ENCODE data around the gene CCT3. TPM values are rescaled to one million over a fixed set of nuclear protein-coding genes. Genes with fewer than 3 reads are reported as not detected.

The CCT3 gene
- total and polyA plus RNA-seq, 7 experiments from 2014 or later: 78.0 to 282 (median 120) TPM

DNA sequence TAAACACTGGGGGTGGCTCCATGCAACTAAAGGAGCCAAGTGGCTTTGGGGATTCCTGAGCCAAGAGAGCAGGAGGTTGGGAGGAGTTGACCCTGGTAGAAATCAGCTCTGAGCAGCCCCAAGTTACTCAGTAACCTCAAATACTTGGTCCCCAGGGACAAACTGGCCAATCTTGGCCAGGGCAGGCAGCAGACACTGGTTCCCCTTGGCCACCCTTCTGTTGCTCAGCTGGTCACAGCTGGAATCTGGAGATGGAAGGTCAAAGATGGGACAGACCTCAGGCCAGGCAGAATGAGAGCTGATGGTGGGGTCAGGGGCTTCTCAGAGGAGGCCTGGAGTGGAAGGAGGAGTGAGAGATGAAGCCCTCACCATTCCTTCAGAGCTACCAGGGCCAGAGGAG is 27.7 kb upstream of the CCT3 start:
- ChIA-PET POLR2A (no interaction called here), CTCF (no interaction called here)
- no peaks in the 10 kb centered on the region for H3K36me3 ChIP-seq (ENCODE audit: control insufficient read depth in 2 of 3, insufficient read depth in 3 of 3, low read length in 3 of 3)
- Mint-ChIP-seq H3K36me3 (peaks cover 0 to 3% (median 0%) of the 10 kb centered on the region in 5 donors), H3K27me3 (peaks cover 19 to 66% (median 35%) of the 10 kb centered on the region in 5 donors), H3K4me3 (no peak overlapping the region), H3K4me1 (peaks cover 0 to 5% (median 3%) of the 10 kb centered on the region in 7 donors), H3K9me3 (no peaks in the 10 kb centered on the region), H3K27ac (no peak overlapping the region)
- H3K27me3 ChIP-seq (ENCODE audit: control insufficient read depth in 2 of 2, insufficient read depth in 2 of 2, low read length in 2 of 2): peaks cover 3 to 7% of the 10 kb centered on the region in 2 donors
- no peaks in the 10 kb centered on the region for H3K9me3 ChIP-seq (ENCODE audit: control insufficient read depth in 2 of 3, low read length in 3 of 3)
- intact Hi-C loops (cut with micrococcal nuclease): no loop called here
- no peak overlapping the region for H3K4me3 ChIP-seq (ENCODE audit: low read length)
- ATAC-seq: no peak
- H3K4me1 ChIP-seq (ENCODE audit: control insufficient read depth in 2 of 2, insufficient read depth in 2 of 2, low read length in 2 of 2): no peaks in the 10 kb centered on the region
- H3K27ac ChIP-seq (ENCODE audit: low read depth, low read length): no peak overlapping the region
- DNase-seq: no peak

DNA sequence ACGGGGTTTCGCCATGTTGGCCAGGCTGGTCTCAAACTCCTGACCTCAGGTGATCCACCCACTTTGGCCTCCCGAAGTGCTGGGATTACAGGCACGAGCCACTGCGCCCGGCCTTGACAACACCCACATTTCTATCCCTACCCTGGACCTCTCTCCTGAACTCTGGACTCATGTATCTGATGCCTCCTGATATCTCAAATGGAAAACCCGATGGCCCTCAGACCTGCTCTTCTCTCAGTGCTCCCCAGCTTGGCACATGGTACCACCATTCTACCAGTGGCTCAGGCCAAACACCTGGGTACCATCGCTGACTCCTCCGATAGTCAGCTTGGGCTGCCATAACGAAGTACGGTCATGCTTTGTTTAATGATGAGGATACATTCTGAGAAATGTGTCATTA is 22.4 kb upstream of the CCT3 start:
- no peaks in the 10 kb centered on the region for H3K36me3 Mint-ChIP-seq
- Histone ChIP-seq H3K36me3 (ENCODE audit: control insufficient read depth in 2 of 3, insufficient read depth in 3 of 3, low read length in 3 of 3) (no peaks in the 10 kb centered on the region), H3K4me3 (ENCODE audit: low read length) (no peak overlapping the region), H3K27me3 (ENCODE audit: control insufficient read depth in 2 of 2, insufficient read depth in 2 of 2, low read length in 2 of 2) (no peaks in the 10 kb centered on the region), H3K4me1 (ENCODE audit: control insufficient read depth in 2 of 2, insufficient read depth in 2 of 2, low read length in 2 of 2) (no peaks in the 10 kb centered on the region), H3K9me3 (ENCODE audit: control insufficient read depth in 2 of 3, low read length in 3 of 3) (no peaks in the 10 kb centered on the region), H3K27ac (ENCODE audit: low read depth, low read length) (no peak overlapping the region)
- POLR2A ChIA-PET: no interaction called here
- ATAC-seq: no peak
- H3K27ac Mint-ChIP-seq: no peak overlapping the region
- H3K9me3 Mint-ChIP-seq: peaks cover 0 to 2% (median 0%) of the 10 kb centered on the region in 11 donors
- intact Hi-C loops (cut with micrococcal nuclease): no loop called here
- no peak overlapping the region for H3K4me3 Mint-ChIP-seq
- H3K4me1 Mint-ChIP-seq: peaks cover 0 to 11% (median 4%) of the 10 kb centered on the region in 7 donors
- CTCF ChIA-PET: interaction anchor here (0.7 to 1.1 kb wide), 2 partner anchors 264 to 282 kb away, joined by 3 read pairs; partner anchors contain the start of gene BCAN
- DNase-seq: no peak
- peaks cover 14 to 55% (median 29%) of the 10 kb centered on the region in 5 donors for H3K27me3 Mint-ChIP-seq

DNA sequence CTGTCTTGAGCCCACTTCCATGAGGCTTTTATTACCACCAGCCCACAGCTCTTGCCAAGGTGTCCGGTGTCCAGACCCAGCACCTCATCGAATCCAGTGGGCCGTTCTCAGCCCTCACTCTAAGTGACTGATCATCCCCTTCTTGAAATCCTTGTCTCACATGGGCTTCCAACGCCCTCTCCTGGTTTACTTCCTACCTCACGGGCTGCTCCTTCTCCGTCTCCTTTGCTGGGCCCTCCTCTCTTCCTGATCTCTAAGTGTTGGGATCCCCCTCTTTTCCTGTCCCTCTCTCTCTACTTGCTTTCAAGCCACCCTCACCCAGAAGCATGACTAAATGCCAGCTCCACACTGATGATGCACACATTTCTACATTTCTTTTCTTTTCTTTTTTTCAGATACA is 21.9 kb upstream of the CCT3 start:
- Mint-ChIP-seq H3K36me3 (no peaks in the 10 kb centered on the region), H3K9me3 (peaks cover 0 to 2% (median 0%) of the 10 kb centered on the region in 11 donors), H3K4me1 (peaks cover 0 to 11% (median 4%) of the 10 kb centered on the region in 7 donors), H3K27ac (no peak overlapping the region), H3K27me3 (peaks cover 14 to 52% (median 24%) of the 10 kb centered on the region in 5 donors), H3K4me3 (no peak overlapping the region)
- H3K36me3 ChIP-seq (ENCODE audit: control insufficient read depth in 2 of 3, insufficient read depth in 3 of 3, low read length in 3 of 3): no peaks in the 10 kb centered on the region
- intact Hi-C loops (cut with micrococcal nuclease): no loop called here
- POLR2A ChIA-PET: no interaction called here
- ATAC-seq (no peak), DNase-seq (no peak)
- H3K27me3 ChIP-seq (ENCODE audit: control insufficient read depth in 2 of 2, insufficient read depth in 2 of 2, low read length in 2 of 2): no peaks in the 10 kb centered on the region
- H3K9me3 ChIP-seq (ENCODE audit: control insufficient read depth in 2 of 3, low read length in 3 of 3): no peaks in the 10 kb centered on the region
- no peak overlapping the region for H3K4me3 ChIP-seq (ENCODE audit: low read length)
- H3K27ac ChIP-seq (ENCODE audit: low read depth, low read length): no peak overlapping the region
- CTCF ChIA-PET: interaction anchor here (0.7 to 2.1 kb wide), 3 partner anchors 26 to 282 kb away, joined by 3 to 10 read pairs (median 3); partner anchors contain the start of gene BCAN
- H3K4me1 ChIP-seq (ENCODE audit: control insufficient read depth in 2 of 2, insufficient read depth in 2 of 2, low read length in 2 of 2): no peaks in the 10 kb centered on the region

DNA sequence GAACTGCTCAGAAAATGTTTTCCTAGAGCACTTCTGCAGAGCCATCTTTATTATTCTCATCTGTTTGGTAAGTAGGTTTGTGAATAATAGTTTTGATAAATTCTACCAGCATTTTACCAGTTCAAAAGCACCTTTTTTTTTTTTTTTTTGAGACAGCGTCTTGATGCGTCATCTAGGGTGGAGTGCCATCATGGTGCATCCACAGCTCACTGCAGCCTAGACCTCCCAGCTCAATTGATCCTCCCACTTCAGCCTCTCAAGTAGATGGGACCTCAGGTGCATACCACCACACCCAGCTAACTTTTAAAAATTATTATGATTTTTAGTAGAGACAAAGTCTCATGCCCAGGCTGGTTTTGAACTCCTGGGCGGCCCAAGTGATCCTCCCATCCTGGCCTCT is 21.2 kb upstream of the CCT3 start:
- ChIA-PET POLR2A (interaction anchor here (1.2 kb wide), 1 partner anchor 98 kb away, joined by 3 read pairs; no protein-coding TSS in a partner anchor), CTCF (interaction anchor here (2.1 kb wide), 1 partner anchor 26 kb away, joined by 10 read pairs; no protein-coding TSS in a partner anchor)
- ATAC-seq (no peak), DNase-seq (no peak)
- Mint-ChIP-seq H3K4me1 (peaks cover 0 to 11% (median 4%) of the 10 kb centered on the region in 7 donors), H3K4me3 (no peak overlapping the region), H3K27me3 (peaks cover 13 to 53% (median 18%) of the 10 kb centered on the region in 5 donors), H3K27ac (no peak overlapping the region), H3K36me3 (no peaks in the 10 kb centered on the region), H3K9me3 (peaks cover 0 to 2% (median 0%) of the 10 kb centered on the region in 11 donors)
- H3K4me3 ChIP-seq (ENCODE audit: low read length): no peak overlapping the region
- H3K27me3 ChIP-seq (ENCODE audit: control insufficient read depth in 2 of 2, insufficient read depth in 2 of 2, low read length in 2 of 2): no peaks in the 10 kb centered on the region
- H3K4me1 ChIP-seq (ENCODE audit: control insufficient read depth in 2 of 2, insufficient read depth in 2 of 2, low read length in 2 of 2): no peaks in the 10 kb centered on the region
- H3K9me3 ChIP-seq (ENCODE audit: control insufficient read depth in 2 of 3, low read length in 3 of 3): no peaks in the 10 kb centered on the region
- H3K36me3 ChIP-seq (ENCODE audit: control insufficient read depth in 2 of 3, insufficient read depth in 3 of 3, low read length in 3 of 3): no peaks in the 10 kb centered on the region
- H3K27ac ChIP-seq (ENCODE audit: low read depth, low read length): no peak overlapping the region
- intact Hi-C loops (cut with micrococcal nuclease): no loop called here

DNA sequence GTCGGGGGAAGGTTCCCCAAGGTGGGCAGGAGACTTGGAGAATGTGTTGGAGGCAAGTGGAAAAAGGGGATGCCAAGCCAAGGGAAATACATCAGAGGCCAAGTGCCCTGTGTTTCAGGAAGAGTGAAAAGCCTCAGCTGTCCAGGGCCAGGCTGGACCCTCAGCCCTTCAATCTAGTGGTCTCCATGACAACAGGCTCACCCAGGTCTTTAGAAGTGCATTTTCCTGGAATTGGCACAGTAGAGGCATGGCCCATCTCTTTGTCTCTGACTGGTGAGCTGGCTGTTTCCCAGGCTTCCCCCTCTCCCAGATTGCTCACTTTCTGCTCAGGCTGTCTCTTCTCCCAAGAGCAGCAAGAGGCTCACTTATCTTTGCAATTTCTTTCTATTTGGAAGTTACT is 20.5 kb upstream of the CCT3 start:
- H3K27me3 Mint-ChIP-seq: peaks cover 9 to 48% (median 18%) of the 10 kb centered on the region in 5 donors
- ChIA-PET POLR2A (interaction anchor here (1.2 kb wide), 1 partner anchor 99 kb away, joined by 3 read pairs; no protein-coding TSS in a partner anchor), CTCF (interaction anchor here (0.6 to 2.1 kb wide), 2 partner anchors 24 to 27 kb away, joined by 4 to 10 read pairs; no protein-coding TSS in a partner anchor)
- Histone ChIP-seq H3K4me1 (ENCODE audit: control insufficient read depth in 2 of 2, insufficient read depth in 2 of 2, low read length in 2 of 2) (no peaks in the 10 kb centered on the region), H3K4me3 (ENCODE audit: low read length) (no peak overlapping the region), H3K9me3 (ENCODE audit: control insufficient read depth in 2 of 3, low read length in 3 of 3) (no peaks in the 10 kb centered on the region), H3K27me3 (ENCODE audit: control insufficient read depth in 2 of 2, insufficient read depth in 2 of 2, low read length in 2 of 2) (no peaks in the 10 kb centered on the region), H3K27ac (ENCODE audit: low read depth, low read length) (no peak overlapping the region), H3K36me3 (ENCODE audit: control insufficient read depth in 2 of 3, insufficient read depth in 3 of 3, low read length in 3 of 3) (no peaks in the 10 kb centered on the region)
- peaks cover 0 to 2% (median 0%) of the 10 kb centered on the region in 11 donors for H3K9me3 Mint-ChIP-seq
- H3K4me1 Mint-ChIP-seq: peaks cover 0 to 11% (median 4%) of the 10 kb centered on the region in 7 donors
- H3K4me3 Mint-ChIP-seq: no peak overlapping the region
- no peak overlapping the region for H3K27ac Mint-ChIP-seq
- intact Hi-C loops (cut with micrococcal nuclease): no loop called here
- H3K36me3 Mint-ChIP-seq: no peaks in the 10 kb centered on the region
- ATAC-seq (no peak), DNase-seq (no peak)

DNA sequence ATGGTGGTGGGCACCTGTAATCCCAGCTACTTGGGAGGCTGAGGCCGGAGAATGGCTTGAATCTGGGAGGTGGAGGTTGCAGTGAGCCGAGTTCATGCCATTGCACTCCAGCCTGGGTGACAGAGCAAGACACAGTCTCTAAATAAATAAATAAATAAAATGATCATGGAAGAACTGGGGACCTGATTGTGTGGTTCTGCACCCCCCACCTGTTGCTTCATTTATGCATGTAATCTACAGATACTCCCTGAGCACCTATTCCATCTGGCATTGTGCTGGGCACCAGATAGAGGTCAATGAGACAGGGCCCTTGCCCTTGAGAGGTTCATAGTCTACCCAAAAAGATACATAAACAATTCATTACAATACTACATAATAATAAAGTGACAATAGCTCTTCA is 19.9 kb upstream of the CCT3 start:
- Mint-ChIP-seq H3K4me3 (no peak overlapping the region), H3K9me3 (peaks cover 0 to 2% (median 0%) of the 10 kb centered on the region in 11 donors), H3K27me3 (peaks cover 8 to 46% (median 18%) of the 10 kb centered on the region in 5 donors), H3K27ac (no peak overlapping the region), H3K36me3 (no peaks in the 10 kb centered on the region), H3K4me1 (peaks cover 0 to 11% (median 4%) of the 10 kb centered on the region in 7 donors)
- CTCF ChIA-PET: interaction anchor here (0.6 to 2.1 kb wide), 3 partner anchors 23 to 41 kb away, joined by 4 to 10 read pairs (median 4); no protein-coding TSS in a partner anchor
- H3K36me3 ChIP-seq (ENCODE audit: control insufficient read depth in 2 of 3, insufficient read depth in 3 of 3, low read length in 3 of 3): no peaks in the 10 kb centered on the region
- POLR2A ChIA-PET: interaction anchor here (1.2 kb wide), 1 partner anchor 99 kb away, joined by 3 read pairs; no protein-coding TSS in a partner anchor
- H3K27me3 ChIP-seq (ENCODE audit: control insufficient read depth in 2 of 2, insufficient read depth in 2 of 2, low read length in 2 of 2): no peaks in the 10 kb centered on the region
- ATAC-seq: no peak
- intact Hi-C loops (cut with micrococcal nuclease): loop anchor here (1.0 kb wide), 3 partner anchors 25 to 87 kb away; no protein-coding TSS in a partner anchor
- no peaks in the 10 kb centered on the region for H3K4me1 ChIP-seq (ENCODE audit: control insufficient read depth in 2 of 2, insufficient read depth in 2 of 2, low read length in 2 of 2)
- no peaks in the 10 kb centered on the region for H3K9me3 ChIP-seq (ENCODE audit: control insufficient read depth in 2 of 3, low read length in 3 of 3)
- H3K27ac ChIP-seq (ENCODE audit: low read depth, low read length): no peak overlapping the region
- no peak overlapping the region for H3K4me3 ChIP-seq (ENCODE audit: low read length)
- no peak for DNase-seq

Data from naive thymus-derived CD4-positive, alpha-beta T cell (primary cell).